ENCODE measurements around the gene MORN5. TPM values are rescaled to one million over a fixed set of nuclear protein-coding genes. Genes with fewer than 3 reads are reported as not detected.

Gene MORN5
- total and polyA plus RNA-seq, 9 of the 15 experiments (the other 6 are each of a cell fraction or from before 2014, with no cell fraction given): not detected

DNA sequence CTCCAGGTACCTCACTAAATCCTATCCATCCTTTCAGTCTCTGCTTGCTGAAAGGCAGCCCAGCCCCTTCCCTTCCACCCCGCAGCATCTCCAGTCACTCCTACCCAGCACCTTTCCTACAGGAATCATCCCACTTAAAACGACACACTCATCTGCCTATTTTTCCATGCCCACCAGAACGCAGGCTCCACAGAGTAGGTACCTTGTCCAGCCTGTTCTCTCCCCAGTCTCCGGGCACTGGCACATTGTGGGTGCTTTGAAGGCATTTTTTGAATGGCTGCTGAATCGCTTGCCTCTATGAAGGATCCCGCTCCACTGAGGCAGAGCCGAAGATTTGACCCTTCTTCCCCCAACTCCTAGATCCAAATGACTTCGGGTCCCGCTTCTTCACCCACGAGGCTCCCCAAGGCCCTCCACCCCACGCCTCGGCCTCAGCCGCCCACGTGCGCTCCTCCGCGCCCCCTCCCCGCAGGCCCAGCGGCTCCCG, 53.4 kb downstream of the MORN5 start (continued):
- TF ChIP-seq, protein P1, sequence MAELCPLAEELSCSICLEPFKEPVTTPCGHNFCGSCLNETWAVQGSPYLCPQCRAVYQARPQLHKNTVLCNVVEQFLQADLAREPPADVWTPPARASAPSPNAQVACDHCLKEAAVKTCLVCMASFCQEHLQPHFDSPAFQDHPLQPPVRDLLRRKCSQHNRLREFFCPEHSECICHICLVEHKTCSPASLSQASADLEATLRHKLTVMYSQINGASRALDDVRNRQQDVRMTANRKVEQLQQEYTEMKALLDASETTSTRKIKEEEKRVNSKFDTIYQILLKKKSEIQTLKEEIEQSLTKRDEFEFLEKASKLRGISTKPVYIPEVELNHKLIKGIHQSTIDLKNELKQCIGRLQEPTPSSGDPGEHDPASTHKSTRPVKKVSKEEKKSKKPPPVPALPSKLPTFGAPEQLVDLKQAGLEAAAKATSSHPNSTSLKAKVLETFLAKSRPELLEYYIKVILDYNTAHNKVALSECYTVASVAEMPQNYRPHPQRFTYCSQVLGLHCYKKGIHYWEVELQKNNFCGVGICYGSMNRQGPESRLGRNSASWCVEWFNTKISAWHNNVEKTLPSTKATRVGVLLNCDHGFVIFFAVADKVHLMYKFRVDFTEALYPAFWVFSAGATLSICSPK (IDR thresholded peaks at IDR 0.05; ENCODE audit: borderline replicate concordance): 0 out of 2 replicates have a peak, but pooled peaks have one; percentile 83
- TF ChIP-seq FOS (IDR thresholded peaks at IDR 0.05; ENCODE audit: extremely low read depth, insufficient read length) (no peak), SRSF3 (IDR thresholded peaks at IDR 0.05; ENCODE audit: insufficient read depth, low read length) (no peak), ZFX (CRISPR knock-in tag; IDR thresholded peaks at IDR 0.05) (peak; percentile 61; the same call in 1 of the 2 replicates), SP1 (CRISPR knock-in tag; IDR thresholded peaks at IDR 0.05) (peak; percentile 65; the same call in 1 of the 2 replicates), ZNF143 (CRISPR knock-in tag; IDR thresholded peaks at IDR 0.05) (0 out of 2 replicates have a peak, but pooled peaks have one; percentile 23), NR1H2 (CRISPR knock-in tag; IDR thresholded peaks at IDR 0.05) (no peak; the same call in 1 of the 2 replicates), U2AF2 (optimal IDR thresholded peaks at IDR 0.05; ENCODE audit: low read depth, low read length) (no peak), FOXP1 (CRISPR knock-in tag; IDR thresholded peaks at IDR 0.05) (peak; percentile 60)
- TF ChIP-seq, protein P2, sequence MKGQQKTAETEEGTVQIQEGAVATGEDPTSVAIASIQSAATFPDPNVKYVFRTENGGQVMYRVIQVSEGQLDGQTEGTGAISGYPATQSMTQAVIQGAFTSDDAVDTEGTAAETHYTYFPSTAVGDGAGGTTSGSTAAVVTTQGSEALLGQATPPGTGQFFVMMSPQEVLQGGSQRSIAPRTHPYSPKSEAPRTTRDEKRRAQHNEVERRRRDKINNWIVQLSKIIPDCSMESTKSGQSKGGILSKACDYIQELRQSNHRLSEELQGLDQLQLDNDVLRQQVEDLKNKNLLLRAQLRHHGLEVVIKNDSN (CRISPR knock-in tag; IDR thresholded peaks at IDR 0.05): peak; percentile 29; the same call in 1 of the 2 replicates
- TF ChIP-seq, protein P3, sequence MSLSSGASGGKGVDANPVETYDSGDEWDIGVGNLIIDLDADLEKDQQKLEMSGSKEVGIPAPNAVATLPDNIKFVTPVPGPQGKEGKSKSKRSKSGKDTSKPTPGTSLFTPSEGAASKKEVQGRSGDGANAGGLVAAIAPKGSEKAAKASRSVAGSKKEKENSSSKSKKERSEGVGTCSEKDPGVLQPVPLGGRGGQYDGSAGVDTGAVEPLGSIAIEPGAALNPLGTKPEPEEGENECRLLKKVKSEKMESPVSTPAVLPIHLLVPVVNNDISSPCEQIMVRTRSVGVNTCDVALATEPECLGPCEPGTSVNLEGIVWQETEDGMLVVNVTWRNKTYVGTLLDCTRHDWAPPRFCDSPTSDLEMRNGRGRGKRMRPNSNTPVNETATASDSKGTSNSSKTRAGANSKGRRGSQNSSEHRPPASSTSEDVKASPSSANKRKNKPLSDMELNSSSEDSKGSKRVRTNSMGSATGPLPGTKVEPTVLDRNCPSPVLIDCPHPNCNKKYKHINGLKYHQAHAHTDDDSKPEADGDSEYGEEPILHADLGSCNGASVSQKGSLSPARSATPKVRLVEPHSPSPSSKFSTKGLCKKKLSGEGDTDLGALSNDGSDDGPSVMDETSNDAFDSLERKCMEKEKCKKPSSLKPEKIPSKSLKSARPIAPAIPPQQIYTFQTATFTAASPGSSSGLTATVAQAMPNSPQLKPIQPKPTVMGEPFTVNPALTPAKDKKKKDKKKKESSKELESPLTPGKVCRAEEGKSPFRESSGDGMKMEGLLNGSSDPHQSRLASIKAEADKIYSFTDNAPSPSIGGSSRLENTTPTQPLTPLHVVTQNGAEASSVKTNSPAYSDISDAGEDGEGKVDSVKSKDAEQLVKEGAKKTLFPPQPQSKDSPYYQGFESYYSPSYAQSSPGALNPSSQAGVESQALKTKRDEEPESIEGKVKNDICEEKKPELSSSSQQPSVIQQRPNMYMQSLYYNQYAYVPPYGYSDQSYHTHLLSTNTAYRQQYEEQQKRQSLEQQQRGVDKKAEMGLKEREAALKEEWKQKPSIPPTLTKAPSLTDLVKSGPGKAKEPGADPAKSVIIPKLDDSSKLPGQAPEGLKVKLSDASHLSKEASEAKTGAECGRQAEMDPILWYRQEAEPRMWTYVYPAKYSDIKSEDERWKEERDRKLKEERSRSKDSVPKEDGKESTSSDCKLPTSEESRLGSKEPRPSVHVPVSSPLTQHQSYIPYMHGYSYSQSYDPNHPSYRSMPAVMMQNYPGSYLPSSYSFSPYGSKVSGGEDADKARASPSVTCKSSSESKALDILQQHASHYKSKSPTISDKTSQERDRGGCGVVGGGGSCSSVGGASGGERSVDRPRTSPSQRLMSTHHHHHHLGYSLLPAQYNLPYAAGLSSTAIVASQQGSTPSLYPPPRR (CRISPR knock-in tag; IDR thresholded peaks at IDR 0.05; ENCODE audit: borderline replicate concordance): 0 out of 2 replicates have a peak, but pooled peaks have one; percentile 23
- TF ChIP-seq, protein P4, sequence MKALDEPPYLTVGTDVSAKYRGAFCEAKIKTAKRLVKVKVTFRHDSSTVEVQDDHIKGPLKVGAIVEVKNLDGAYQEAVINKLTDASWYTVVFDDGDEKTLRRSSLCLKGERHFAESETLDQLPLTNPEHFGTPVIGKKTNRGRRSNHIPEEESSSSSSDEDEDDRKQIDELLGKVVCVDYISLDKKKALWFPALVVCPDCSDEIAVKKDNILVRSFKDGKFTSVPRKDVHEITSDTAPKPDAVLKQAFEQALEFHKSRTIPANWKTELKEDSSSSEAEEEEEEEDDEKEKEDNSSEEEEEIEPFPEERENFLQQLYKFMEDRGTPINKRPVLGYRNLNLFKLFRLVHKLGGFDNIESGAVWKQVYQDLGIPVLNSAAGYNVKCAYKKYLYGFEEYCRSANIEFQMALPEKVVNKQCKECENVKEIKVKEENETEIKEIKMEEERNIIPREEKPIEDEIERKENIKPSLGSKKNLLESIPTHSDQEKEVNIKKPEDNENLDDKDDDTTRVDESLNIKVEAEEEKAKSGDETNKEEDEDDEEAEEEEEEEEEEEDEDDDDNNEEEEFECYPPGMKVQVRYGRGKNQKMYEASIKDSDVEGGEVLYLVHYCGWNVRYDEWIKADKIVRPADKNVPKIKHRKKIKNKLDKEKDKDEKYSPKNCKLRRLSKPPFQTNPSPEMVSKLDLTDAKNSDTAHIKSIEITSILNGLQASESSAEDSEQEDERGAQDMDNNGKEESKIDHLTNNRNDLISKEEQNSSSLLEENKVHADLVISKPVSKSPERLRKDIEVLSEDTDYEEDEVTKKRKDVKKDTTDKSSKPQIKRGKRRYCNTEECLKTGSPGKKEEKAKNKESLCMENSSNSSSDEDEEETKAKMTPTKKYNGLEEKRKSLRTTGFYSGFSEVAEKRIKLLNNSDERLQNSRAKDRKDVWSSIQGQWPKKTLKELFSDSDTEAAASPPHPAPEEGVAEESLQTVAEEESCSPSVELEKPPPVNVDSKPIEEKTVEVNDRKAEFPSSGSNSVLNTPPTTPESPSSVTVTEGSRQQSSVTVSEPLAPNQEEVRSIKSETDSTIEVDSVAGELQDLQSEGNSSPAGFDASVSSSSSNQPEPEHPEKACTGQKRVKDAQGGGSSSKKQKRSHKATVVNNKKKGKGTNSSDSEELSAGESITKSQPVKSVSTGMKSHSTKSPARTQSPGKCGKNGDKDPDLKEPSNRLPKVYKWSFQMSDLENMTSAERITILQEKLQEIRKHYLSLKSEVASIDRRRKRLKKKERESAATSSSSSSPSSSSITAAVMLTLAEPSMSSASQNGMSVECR (CRISPR knock-in tag; IDR thresholded peaks at IDR 0.05): 0 out of 2 replicates have a peak, but pooled peaks have one; percentile 45
- TF ChIP-seq, protein P5, sequence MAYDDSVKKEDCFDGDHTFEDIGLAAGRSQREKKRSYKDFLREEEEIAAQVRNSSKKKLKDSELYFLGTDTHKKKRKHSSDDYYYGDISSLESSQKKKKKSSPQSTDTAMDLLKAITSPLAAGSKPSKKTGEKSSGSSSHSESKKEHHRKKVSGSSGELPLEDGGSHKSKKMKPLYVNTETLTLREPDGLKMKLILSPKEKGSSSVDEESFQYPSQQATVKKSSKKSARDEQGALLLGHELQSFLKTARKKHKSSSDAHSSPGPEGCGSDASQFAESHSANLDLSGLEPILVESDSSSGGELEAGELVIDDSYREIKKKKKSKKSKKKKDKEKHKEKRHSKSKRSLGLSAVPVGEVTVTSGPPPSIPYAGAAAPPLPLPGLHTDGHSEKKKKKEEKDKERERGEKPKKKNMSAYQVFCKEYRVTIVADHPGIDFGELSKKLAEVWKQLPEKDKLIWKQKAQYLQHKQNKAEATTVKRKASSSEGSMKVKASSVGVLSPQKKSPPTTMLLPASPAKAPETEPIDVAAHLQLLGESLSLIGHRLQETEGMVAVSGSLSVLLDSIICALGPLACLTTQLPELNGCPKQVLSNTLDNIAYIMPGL (CRISPR knock-in tag; IDR thresholded peaks at IDR 0.05): 0 out of 2 replicates have a peak, but pooled peaks have one; percentile 39

Data from K562 (cell line).